GM23248 (cell line): Measurements from ENCODE around the gene TSPAN2.

Source experiments
- EZH2 ChIP-seq: fragments of 200-600 bp; sonication (generic); IDR thresholded peaks from 2 replicates; pipeline ENCODE4 v1.6.1; 2018; ENCODE audit warnings: antibody characterized with exemption, mild to moderate bottlenecking; ENCODE audit not compliant: insufficient read depth, poor library complexity, severe bottlenecking
- EZH2phosphoT487 ChIP-seq: fragments of 200-600 bp; sonication (generic); IDR thresholded peaks from 2 replicates; pipeline ENCODE4 v1.6.1; 2018; ENCODE audit warnings: antibody characterized with exemption, moderate library complexity, mild to moderate bottlenecking, low read depth; ENCODE audit not compliant: insufficient read depth

- TF ChIP-seq EZH2phosphoT487 (no peak), EZH2 (no peak)
Measured at GRCh38 chr1:115135681-115136080, 46.4 kb upstream of the TSPAN2 start.
